Right lobe of liver (tissue), 4 donors: Measurements from ENCODE around the gene NDUFA13.

Source experiments
- CTCF ChIP-seq, 4 donors: fragments of 200-600 bp in 3 of 4; fragments of 450-650 bp in 1 of 4; IDR thresholded peaks; one replicate each; pipeline versions ENCODE4 v1.5.1 to v1.8.0; 2016 to 2022; ENCODE audit warnings: antibody characterized with exemption in 4 of 4, mild to moderate bottlenecking in 2 of 4
- POLR2A ChIP-seq: fragments of 450-650 bp; IDR thresholded peaks from one replicate; pipeline ENCODE4 v1.6.1; 2017; ENCODE audit warnings: antibody characterized with exemption, mild to moderate bottlenecking
- donor health status: DM: no; HTN: no; CAD: no.
- donor health status: DM: no; HTN: no; CAD: no.
- donor health status: DM: no; HTN: yes; CAD: no.

GRCh38 chr19:19530889-19531288 lies 14.9 kb downstream of the NDUFA13 start:
- TF ChIP-seq CTCF (IDR thresholded peaks at IDR 0.05) (no peak), POLR2A (no peak)
